ENCODE data around the gene AP3M1.
A peak's percentile ranks its signal among the peaks of the same experiment; 100 is the strongest.

The AP3M1 gene

DNA sequence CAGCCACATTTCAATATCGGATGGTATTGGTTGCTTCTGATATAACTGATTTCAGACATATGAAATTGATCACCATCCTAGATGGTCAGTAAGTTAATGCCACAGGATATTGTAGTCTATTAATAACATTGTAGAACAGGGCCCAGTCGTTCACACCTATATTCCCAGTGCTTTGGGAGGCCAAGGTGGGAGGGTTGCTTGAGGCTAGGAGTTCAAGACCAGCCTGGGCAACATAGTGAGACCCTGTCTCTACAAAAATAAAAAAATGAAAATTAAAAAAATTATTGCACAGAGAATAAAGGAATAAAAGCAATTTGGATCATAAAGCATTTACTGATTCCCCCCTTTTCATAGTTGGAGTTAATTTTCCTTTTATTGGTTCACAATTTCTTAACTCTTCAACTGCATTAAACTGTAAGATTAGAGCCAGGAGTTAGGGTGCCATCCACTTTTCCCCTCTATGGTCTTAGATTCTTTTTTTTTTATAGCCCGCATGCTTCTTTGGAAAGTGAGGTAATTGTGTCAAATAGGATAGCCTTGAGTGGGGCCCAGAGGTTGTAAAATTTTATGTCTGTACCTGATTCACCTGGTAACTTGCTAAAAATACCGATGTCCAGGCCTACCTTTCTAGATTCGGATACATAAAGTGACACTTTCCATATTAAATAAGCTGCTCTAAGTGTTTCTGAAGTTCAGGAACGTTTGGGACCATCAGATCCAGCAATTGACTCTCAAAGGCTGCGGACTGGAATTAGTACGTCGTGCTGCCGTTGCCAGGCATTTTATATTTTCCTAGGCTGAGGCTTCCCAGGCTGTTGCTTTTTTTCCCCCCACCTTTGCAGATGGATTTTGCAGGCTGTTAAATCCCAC, 25.1 kb upstream of the AP3M1 start:
- H3K36me3 Mint-ChIP-seq (ENCODE audit: low read depth), result no peaks in the 10 kb centered on the region
- H3K4me1 Mint-ChIP-seq (ENCODE audit: low read depth), result peaks cover 30% of the 10 kb centered on the region
- H3K27me3 Mint-ChIP-seq (ENCODE audit: low read depth), result no peaks in the 10 kb centered on the region
- no peaks in the 10 kb centered on the region for H3K9me3 Mint-ChIP-seq
- H3K27ac Mint-ChIP-seq, result peak overlapping the region; percentile 96
- peak overlapping the region; percentile 94 for H3K4me3 Mint-ChIP-seq
- no peak for DNase-seq (ENCODE audit: low spot score)

DNA sequence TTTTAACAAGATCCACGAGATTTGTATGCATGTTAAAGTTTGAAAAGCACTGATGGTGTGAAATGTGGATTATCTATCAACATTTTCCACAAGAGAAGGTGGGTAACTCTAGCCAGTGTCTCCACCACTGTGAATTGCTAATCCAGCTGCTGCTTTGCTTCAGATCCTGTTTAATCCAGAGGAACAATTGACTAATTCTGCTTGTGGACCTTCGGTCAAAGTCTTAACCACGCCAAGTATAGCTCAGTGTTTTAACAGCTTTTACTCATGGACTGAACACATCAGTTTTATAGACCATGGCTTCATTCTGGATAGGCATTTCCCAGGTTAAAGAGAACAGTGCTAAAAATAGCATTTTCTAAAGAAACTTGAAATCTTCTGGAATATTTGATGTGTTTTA, 23.9 kb upstream of the AP3M1 start:
- no peak overlapping the region for H3K27ac Mint-ChIP-seq
- no peaks in the 10 kb centered on the region for H3K27me3 Mint-ChIP-seq (ENCODE audit: low read depth)
- DNase-seq (ENCODE audit: low spot score), result no peak
- H3K36me3 Mint-ChIP-seq (ENCODE audit: low read depth), result no peaks in the 10 kb centered on the region
- no peak overlapping the region for H3K4me3 Mint-ChIP-seq
- H3K4me1 Mint-ChIP-seq (ENCODE audit: low read depth), result peaks cover 28% of the 10 kb centered on the region
- no peaks in the 10 kb centered on the region for H3K9me3 Mint-ChIP-seq

DNA sequence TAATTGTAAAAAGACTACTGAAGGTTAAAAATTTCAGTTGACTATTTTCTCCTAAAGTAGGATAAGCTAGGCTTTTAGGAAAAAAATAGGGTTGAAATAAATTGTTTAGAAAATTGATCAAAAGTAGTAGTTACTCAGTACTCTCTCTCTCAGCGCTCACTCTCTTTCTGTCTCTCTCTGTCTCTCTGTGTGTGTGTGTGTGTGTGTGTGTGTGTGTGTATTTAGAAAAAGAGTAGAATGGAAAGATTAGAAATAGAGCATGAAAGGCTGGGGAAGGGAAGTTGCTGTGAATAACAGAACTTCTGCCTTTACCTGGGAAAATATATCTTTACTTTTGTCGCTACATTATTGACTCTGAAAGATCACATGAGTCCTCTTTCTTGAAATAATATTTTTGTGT, 21.0 kb upstream of the AP3M1 start:
- no peak for DNase-seq (ENCODE audit: low spot score)
- Mint-ChIP-seq H3K36me3 (ENCODE audit: low read depth) (no peaks in the 10 kb centered on the region), H3K4me3 (no peak overlapping the region), H3K27me3 (ENCODE audit: low read depth) (no peaks in the 10 kb centered on the region), H3K9me3 (no peaks in the 10 kb centered on the region), H3K4me1 (ENCODE audit: low read depth) (peaks cover 14% of the 10 kb centered on the region), H3K27ac (no peak overlapping the region)

DNA sequence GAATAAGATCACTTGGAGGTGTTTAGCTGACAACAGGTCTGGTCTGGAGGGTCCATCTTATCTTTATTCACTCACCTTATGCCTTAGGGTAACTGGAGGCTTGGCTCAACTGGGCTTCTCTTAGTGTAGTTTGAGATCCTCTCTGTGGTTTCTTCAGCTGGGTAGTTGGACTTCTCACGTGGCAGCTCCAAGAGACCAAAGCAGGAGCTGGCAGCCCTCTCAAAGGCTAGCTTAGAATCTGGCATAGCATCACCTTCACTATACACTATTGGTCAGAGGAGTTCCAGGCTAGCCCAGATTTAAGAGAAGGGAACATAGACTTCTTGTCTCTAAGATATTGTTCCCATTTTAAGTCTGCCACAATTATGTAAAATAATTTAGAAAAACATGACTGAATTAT, 16.8 kb upstream of the AP3M1 start:
- H3K9me3 Mint-ChIP-seq, result no peaks in the 10 kb centered on the region
- peaks cover 19% of the 10 kb centered on the region for H3K4me1 Mint-ChIP-seq (ENCODE audit: low read depth)
- H3K36me3 Mint-ChIP-seq (ENCODE audit: low read depth), result no peaks in the 10 kb centered on the region
- DNase-seq (ENCODE audit: low spot score), result no peak
- no peaks in the 10 kb centered on the region for H3K27me3 Mint-ChIP-seq (ENCODE audit: low read depth)
- no peak overlapping the region for H3K4me3 Mint-ChIP-seq
- H3K27ac Mint-ChIP-seq, result no peak overlapping the region

DNA sequence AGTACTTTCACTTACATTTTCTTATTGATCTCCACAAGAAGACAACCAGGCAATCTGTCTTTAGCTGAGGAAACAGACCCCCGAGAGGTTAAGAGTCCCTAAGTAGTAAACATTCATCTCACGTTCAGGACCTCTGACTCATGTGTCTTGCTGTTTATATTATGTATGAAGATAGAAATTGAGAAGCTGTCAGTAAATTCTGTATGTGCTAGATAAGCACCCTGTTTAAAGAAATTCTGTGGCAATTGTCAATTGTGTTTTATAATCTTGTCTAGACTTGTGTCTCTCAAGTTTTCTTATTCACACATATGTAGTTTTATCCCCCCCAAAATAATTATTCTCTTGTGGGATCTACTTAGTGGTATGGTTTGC, 14.9 kb upstream of the AP3M1 start:
- no peak overlapping the region for H3K4me3 Mint-ChIP-seq
- H3K4me1 Mint-ChIP-seq (ENCODE audit: low read depth), result peaks cover 17% of the 10 kb centered on the region
- no peaks in the 10 kb centered on the region for H3K9me3 Mint-ChIP-seq
- no peak for DNase-seq (ENCODE audit: low spot score)
- no peak overlapping the region for H3K27ac Mint-ChIP-seq
- no peaks in the 10 kb centered on the region for H3K27me3 Mint-ChIP-seq (ENCODE audit: low read depth)
- no peaks in the 10 kb centered on the region for H3K36me3 Mint-ChIP-seq (ENCODE audit: low read depth)

DNA sequence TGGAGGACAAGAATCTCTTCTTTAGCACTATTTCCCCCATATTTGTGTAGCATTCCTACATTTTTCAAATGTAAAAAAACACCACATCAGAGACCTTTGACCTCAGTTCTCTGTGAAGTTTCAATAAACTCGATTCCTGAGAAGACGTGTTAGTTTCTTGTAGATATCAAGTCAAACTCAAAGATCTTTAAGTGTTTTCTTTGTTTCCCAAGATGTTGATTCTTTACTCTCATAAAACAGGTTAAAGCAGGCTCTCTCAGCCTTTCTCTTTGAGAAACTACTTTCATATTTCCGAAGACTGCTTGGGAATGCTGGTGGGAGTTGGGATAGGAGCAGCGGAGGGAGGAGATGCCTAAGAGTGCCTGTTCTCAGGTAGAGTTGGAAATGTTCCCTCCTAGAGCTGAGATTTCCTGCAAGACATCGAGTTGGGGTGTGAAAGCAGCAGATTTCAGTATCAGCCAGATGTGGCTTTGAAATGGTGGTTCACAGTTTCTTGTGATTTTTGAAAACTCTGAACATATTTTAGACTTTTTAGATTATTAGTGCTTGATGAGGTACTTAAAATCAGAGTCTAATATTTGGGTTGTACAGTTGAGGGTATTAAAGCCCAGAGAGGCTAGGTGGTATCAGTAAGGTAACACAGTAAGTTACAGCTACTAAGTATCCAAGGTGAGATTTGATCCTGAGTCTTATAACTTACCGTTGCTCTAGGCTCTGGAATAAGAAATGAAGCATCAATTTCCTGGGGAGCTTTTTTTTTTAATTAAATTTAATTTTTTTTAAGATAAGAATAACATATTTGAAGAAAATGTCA, 14.3 kb upstream of the AP3M1 start:
- Mint-ChIP-seq H3K4me3 (no peak overlapping the region), H3K9me3 (no peaks in the 10 kb centered on the region), H3K27me3 (ENCODE audit: low read depth) (no peaks in the 10 kb centered on the region), H3K4me1 (ENCODE audit: low read depth) (peaks cover 17% of the 10 kb centered on the region), H3K36me3 (ENCODE audit: low read depth) (no peaks in the 10 kb centered on the region), H3K27ac (no peak overlapping the region)
- no peak for DNase-seq (ENCODE audit: low spot score)

DNA sequence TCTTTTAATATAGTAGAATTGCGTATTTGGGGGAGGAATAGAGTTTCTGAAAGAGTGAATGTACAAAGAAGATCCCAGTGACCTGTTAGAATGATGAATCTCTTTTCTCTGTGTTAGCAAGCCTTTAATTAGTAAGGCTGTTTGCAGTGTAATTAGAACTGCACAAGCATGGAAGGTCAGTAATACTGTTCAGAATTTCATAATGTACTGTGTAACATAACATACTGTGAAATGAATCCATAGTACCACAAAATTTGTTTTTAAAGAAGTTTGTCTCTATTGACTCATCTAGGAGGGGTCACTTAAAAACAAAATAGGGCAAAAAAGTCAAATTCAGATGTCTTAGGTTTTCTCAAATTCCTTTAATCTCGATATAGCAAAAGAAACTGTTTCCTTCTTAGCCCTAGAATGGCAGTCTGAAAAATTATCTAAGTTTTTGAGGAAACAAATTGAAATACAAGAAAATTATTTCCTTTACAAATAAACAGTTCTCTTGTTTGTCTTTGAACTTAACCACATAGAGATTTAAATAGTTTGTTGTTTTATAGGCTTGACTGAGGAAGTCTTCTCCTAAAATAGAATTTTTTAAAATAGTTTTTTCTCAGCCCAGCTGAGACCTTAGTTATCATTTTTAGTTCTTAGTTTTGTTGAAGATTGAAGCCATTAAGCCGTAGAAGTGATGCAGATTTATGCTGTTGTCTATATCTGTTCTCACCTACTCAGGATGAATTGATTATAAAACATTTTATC, 12.9 kb upstream of the AP3M1 start:
- DNase-seq (ENCODE audit: low spot score), result no peak
- H3K4me1 Mint-ChIP-seq (ENCODE audit: low read depth), result peaks cover 11% of the 10 kb centered on the region
- no peaks in the 10 kb centered on the region for H3K36me3 Mint-ChIP-seq (ENCODE audit: low read depth)
- no peaks in the 10 kb centered on the region for H3K27me3 Mint-ChIP-seq (ENCODE audit: low read depth)
- no peak overlapping the region for H3K4me3 Mint-ChIP-seq
- H3K9me3 Mint-ChIP-seq, result no peaks in the 10 kb centered on the region
- no peak overlapping the region for H3K27ac Mint-ChIP-seq

DNA sequence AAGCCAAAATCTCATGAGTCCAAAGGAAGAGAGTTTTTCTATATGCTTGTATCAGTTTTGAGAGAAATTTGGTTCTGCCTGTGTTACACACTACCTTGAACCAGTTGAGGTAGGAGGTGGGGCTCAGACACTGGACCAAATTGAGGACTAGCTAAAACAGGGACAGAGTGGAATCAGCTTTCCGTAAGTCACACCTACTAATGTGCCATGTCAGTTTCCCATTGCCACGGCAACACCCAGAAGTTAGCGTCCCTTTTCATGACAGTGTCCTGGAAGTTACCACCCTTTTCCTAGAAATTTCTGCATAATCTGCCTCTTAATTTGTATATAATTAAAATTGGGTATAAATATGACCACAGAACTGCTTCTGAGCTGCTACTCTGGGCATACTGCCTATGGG, 9.4 kb upstream of the AP3M1 start:
- Mint-ChIP-seq H3K4me3 (no peak overlapping the region), H3K9me3 (no peaks in the 10 kb centered on the region), H3K4me1 (ENCODE audit: low read depth) (peaks cover 15% of the 10 kb centered on the region), H3K27ac (no peak overlapping the region), H3K36me3 (ENCODE audit: low read depth) (no peaks in the 10 kb centered on the region), H3K27me3 (ENCODE audit: low read depth) (no peaks in the 10 kb centered on the region)
- DNase-seq (ENCODE audit: low spot score), result no peak

DNA sequence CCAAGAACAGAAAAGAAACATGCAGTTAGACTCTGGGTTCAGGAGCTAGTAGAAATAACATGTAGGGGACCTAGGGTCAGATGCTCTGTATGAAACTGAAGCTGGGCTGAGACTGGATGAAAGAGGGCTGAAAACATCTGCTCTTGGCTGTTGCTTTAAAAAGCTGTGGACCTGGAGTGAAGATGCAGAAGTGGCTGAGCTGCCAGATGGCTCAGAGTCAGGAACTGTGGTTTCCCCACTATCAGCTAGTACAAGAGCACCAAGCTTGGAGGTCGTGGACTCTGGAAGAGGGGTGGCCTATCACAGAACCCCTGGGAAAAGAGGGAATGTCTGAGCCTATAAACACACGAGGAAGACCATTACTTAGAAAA, 6.3 kb upstream of the AP3M1 start:
- no peak for DNase-seq (ENCODE audit: low spot score)
- no peaks in the 10 kb centered on the region for H3K36me3 Mint-ChIP-seq (ENCODE audit: low read depth)
- H3K27me3 Mint-ChIP-seq (ENCODE audit: low read depth), result no peaks in the 10 kb centered on the region
- no peak overlapping the region for H3K27ac Mint-ChIP-seq
- H3K9me3 Mint-ChIP-seq, result no peaks in the 10 kb centered on the region
- H3K4me1 Mint-ChIP-seq (ENCODE audit: low read depth), result peaks cover 21% of the 10 kb centered on the region
- no peak overlapping the region for H3K4me3 Mint-ChIP-seq

DNA sequence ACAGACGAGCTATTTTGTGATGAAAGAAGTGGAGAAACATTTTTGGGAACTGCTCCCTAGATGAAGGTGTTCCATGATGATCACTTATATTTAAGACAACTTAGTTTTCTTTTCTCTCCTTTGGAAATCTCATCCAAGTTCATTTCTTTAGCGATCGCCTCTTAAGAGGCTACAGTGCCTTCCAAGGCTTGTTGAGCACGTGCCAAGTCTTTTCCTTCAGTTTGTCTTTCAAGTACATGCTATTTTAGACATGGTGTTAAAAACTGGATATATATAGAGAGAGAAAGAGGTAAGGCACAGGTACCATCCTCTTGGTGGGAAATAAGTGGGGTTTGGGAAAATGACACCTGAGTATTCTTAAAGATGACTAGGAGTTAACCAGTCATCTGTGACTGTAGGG, 3.0 kb upstream of the AP3M1 start:
- Mint-ChIP-seq H3K4me3 (no peak overlapping the region), H3K4me1 (ENCODE audit: low read depth) (peaks cover 21% of the 10 kb centered on the region), H3K27me3 (ENCODE audit: low read depth) (no peaks in the 10 kb centered on the region), H3K9me3 (no peaks in the 10 kb centered on the region), H3K27ac (no peak overlapping the region), H3K36me3 (ENCODE audit: low read depth) (no peaks in the 10 kb centered on the region)
- DNase-seq (ENCODE audit: low spot score), result no peak

DNA sequence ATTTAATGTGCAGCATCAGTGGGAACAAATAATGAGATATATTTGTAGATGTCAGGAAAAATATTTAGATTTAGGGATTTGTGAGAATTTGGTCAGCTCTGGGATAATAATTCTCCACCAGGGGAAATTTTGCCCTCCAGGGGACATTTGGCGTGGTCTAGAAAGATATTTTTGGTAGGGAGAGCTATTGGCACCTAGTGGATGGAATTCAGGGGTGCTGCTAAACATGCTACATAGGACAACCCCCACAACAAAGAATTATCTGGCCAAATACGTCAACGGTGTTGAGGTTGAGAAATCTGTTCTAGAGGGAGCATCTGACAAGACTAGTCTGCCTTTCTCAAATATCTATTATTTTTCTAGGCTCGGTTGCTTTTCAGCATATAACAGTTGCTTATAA, 2.5 kb upstream of the AP3M1 start:
- H3K36me3 Mint-ChIP-seq (ENCODE audit: low read depth), result peaks cover 3% of the 10 kb centered on the region
- DNase-seq (ENCODE audit: low spot score), result no peak
- no peak overlapping the region for H3K27ac Mint-ChIP-seq
- no peak overlapping the region for H3K4me3 Mint-ChIP-seq
- no peaks in the 10 kb centered on the region for H3K27me3 Mint-ChIP-seq (ENCODE audit: low read depth)
- peaks cover 25% of the 10 kb centered on the region for H3K4me1 Mint-ChIP-seq (ENCODE audit: low read depth)
- no peaks in the 10 kb centered on the region for H3K9me3 Mint-ChIP-seq

DNA sequence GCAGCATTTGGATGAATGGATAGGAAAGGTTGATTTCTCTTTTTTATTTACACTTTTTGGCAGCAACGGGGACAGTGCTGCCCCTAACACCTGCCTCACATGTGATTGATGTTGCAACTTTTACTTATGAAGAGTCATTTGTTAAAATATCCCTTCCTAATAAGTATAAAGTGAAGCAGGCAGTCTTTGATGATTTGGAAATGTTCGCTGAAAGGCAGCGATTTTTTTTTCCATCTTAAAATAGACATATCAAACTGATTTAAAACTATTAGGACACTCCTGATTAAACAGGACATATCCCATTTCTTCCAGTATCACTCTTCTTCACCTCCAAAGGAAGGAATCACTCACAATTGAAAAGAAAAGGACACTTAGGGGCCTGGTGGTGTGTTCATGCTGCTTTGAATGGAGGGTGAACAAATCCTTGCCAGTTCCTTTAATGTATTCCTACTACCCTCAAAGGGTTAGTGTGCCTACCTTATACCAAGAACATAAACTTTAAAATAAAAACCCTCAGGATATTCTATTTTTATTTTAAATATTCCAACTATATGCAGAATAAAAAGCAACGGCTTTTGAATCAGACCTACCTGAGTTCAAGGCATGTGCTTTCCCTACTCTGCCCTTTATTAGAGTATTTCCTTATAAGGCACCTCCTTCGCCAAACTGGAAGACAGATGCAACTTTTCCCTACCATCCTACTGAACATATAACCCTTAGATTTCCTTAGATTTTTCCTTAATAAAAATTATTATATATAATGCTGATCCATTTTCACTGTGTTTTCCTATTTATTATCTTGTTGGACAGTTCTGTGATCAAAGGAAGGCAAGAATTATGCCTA, 1.5 kb upstream of the AP3M1 start:
- no peaks in the 10 kb centered on the region for H3K27me3 Mint-ChIP-seq (ENCODE audit: low read depth)
- H3K27ac Mint-ChIP-seq, result no peak overlapping the region
- H3K36me3 Mint-ChIP-seq (ENCODE audit: low read depth), result peaks cover 7% of the 10 kb centered on the region
- H3K4me1 Mint-ChIP-seq (ENCODE audit: low read depth), result peaks cover 29% of the 10 kb centered on the region
- H3K4me3 Mint-ChIP-seq, result peak overlapping the region; percentile 9
- no peaks in the 10 kb centered on the region for H3K9me3 Mint-ChIP-seq
- DNase-seq (ENCODE audit: low spot score), result no peak

DNA sequence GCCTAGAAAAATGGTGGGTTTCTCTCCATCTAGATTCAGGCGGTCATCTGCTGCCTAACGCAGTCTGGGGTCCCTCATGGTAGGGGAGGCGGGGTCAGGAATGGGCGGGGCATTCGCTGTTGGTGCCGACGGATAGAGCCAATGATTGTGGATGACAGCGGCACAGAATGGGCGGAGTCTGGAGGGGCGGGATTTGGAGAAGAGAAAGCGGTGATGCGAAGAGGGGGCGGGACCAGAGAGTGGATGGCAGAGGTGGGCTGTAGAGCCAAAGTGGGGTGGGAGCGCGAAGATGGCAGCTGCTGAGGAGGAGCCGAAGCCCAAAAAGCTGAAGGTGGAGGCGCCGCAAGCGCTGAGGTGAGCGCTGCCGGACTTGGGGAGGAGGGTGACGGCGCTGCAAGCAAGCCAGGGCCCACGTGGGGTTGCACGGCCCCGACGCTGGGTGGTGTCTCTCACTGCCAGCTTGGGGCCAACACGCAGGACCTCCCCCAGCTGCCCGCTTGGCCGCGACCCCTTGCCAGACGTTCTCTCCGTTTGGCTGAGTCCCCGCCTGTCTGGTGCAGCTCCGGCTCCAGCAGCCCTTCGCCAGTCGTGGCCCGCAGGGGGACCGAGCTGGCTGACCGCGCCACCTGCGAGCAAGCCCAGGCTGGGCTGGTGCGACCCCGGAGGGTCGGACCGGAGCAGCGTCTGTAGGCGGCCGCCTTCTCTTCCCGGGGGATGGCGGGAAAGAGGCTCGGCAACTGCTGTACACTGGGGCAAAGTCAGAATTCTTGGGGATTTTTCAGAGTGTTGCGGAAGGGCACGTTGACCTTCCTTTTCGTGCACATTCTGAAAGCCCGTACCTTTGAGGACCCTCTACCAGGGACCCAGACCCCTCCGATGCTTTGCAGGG, 606 bp upstream of the AP3M1 start, which contains the start of gene ADK:
ADK (plus strand) TSS at position 232 of the 889 bp plus-strand sequence; CDS start at position 290, 58 bp downstream.
- Mint-ChIP-seq H3K27ac (no peak within 1 kb of the TSS), H3K4me3 (no peak within 1 kb of the TSS), H3K9me3 (no peaks in the 10 kb centered on the region), H3K4me1 (ENCODE audit: low read depth) (peaks cover 25% of the 10 kb centered on the region), H3K36me3 (ENCODE audit: low read depth) (peaks cover 11% of the 10 kb centered on the region), H3K27me3 (ENCODE audit: low read depth) (no peaks in the 10 kb centered on the region)
- DNase-seq (ENCODE audit: low spot score), result peak; percentile 98
